Spleen (tissue), 11 donors: ENCODE results near the gene FGR. TPM values are rescaled to one million over a fixed set of nuclear protein-coding genes. Genes with fewer than 3 reads are reported as not detected.

ENCODE experiments used
- DNase-seq: peaks from one replicate; pipeline ENCODE4 v3.0.0-alpha.2; 2020
- H3K27ac ChIP-seq, 8 donors: fragments of 200-600 bp; sonication (generic) in 7 of 8; 1 replicate in 4 of 8; 2 replicates in 4 of 8; pipeline versions ENCODE4 v1.5.0 to v1.8.0; 2016 to 2021; ENCODE audit warnings: inconsistent platforms in 4 of 8, mild to moderate bottlenecking in 4 of 8, moderate library complexity in 1 of 8
- H3K27me3 ChIP-seq, 7 donors: fragments of 200-600 bp; sonication (generic) in 6 of 7; replicated peaks in 1 of 7; 1 replicate in 4 of 7; 2 replicates in 3 of 7; pipeline versions ENCODE4 v1.5.0 to v1.8.0; 2016 to 2021; ENCODE audit warnings: inconsistent platforms in 3 of 7, mild to moderate bottlenecking in 1 of 7
- H3K36me3 ChIP-seq, 6 donors: fragments of 200-600 bp; sonication (generic) in 5 of 6; 1 replicate in 4 of 6; 2 replicates in 2 of 6; pipeline versions ENCODE4 v1.5.0 to v1.8.0; 2016 to 2021; ENCODE audit warnings: inconsistent platforms in 2 of 6
- H3K4me1 ChIP-seq, 6 donors: fragments of 200-600 bp; sonication (generic) in 5 of 6; 1 replicate in 3 of 6; 2 replicates in 3 of 6; pipeline versions ENCODE4 v1.5.0 to v1.8.0; 2016 to 2021; ENCODE audit warnings: inconsistent platforms in 3 of 6
- H3K4me3 ChIP-seq, 8 donors: fragments of 200-600 bp; sonication (generic) in 7 of 8; 1 replicate in 4 of 8; 2 replicates in 4 of 8; pipeline versions ENCODE4 v1.5.0 to v1.8.0; 2016 to 2021; ENCODE audit warnings: inconsistent platforms in 4 of 8, mild to moderate bottlenecking in 4 of 8, moderate library complexity in 2 of 8
- H3K9me3 ChIP-seq, 8 donors: fragments of 200-600 bp; sonication (generic) in 7 of 8; 1 replicate in 4 of 8; 2 replicates in 4 of 8; pipeline versions ENCODE4 v1.5.0 to v1.8.0; 2016 to 2021; ENCODE audit warnings: inconsistent platforms in 4 of 8
- CTCF ChIP-seq, 11 experiments: fragments of 200-600 bp in 7 of 11; fragments of 450-650 bp in 4 of 11; sonication (generic) in 4 of 11; IDR thresholded peaks in 8 of 11; conservative IDR thresholded peaks in 3 of 11; 1 replicate in 7 of 11; 2 replicates in 4 of 11; pipeline versions ENCODE4 v1.4.0 to v1.8.0; 2016 to 2021; ENCODE audit warnings: antibody characterized with exemption in 11 of 11, inconsistent platforms in 4 of 11, mild to moderate bottlenecking in 1 of 11
- POLR2A ChIP-seq, 3 donors: fragments of 450-650 bp; IDR thresholded peaks; one replicate each; pipeline ENCODE4 v1.5.1; 2017; ENCODE audit warnings: antibody characterized with exemption in 3 of 3, mild to moderate bottlenecking in 1 of 3
- POLR2AphosphoS5 ChIP-seq, 3 donors: sonication (generic); formaldehyde crosslinking; IDR thresholded peaks; one replicate each; pipeline ENCODE4 v1.5.1; 2017; ENCODE audit warnings: antibody characterized with exemption in 3 of 3
- WGBS, 5 donors: extraction: QIAGEN DNeasy Blood & Tissue Kit in 3 of 5; methylation state at CpG; one replicate each; pipeline versions ENCODE4 v1.1.5 to v1.1.7; 2013 to 2018; 5-methylcytosine and 5-hydroxymethylcytosine counted together
- intact Hi-C: fragments of 100-400 bp; cut with DNase I; formaldehyde crosslinking; loops from one replicate; pipeline ENCODE4 v1.15.0; 2023; ENCODE audit warnings: low total_unique reads
- polyA plus RNA-seq, 3 donors: library from polyadenylated mRNA; stranded (reverse); fragments of 200-250 nt; gene quantifications; one replicate each; pipeline ENCODE4 v1.2.1, GENCODE V29; 2013
- total RNA-seq, 7 donors: library from RNA; depleted of rRNA in 3 of 7; stranded (reverse); fragments of >200 nt in 3 of 7; fragmentation: NEBNext Ultra II Directional in 4 of 7; extraction: Animal tissue kit (Norgen Biotek cat#: 25700) in 4 of 7; gene quantifications; one replicate each; pipeline versions ENCODE4 v1.1.0 to v1.2.1, GENCODE V29; 2016 to 2021
- donor health status: healthy with polysubstance abuse.
- donor health status: DM: no; HTN: no; CAD: no; lungs with moderate emphysema.
- donor health status: DM: no; HTN: no; CAD: no.
- donor health status: Bipolar disorder and iron deficiency.
- donor health status: healthy.
- donor health status: DM: no; HTN: no; CAD: no.
- donor health status: DM: yes; HTN: yes; CAD: no.

The FGR gene
- total and polyA plus RNA-seq, 10 donors: 44.7 to 249 (median 121) TPM

- TF ChIP-seq CTCF (IDR thresholded peaks at IDR 0.05 in 8 of 11, conservative IDR thresholded peaks at IDR 0.05 in 3 of 11) (peak in 1 of 11 experiments; percentile 6), POLR2AphosphoS5 (IDR thresholded peaks at IDR 0.05) (peak in 2 of 3 donors; percentile 28 to 54), POLR2A (IDR thresholded peaks at IDR 0.05) (no peak)
- peak overlapping the region; percentile 21 to 96 (median 84) for H3K27ac ChIP-seq
- peak; percentile 87 for DNase-seq
- intact Hi-C loops: no loop called here
- no peaks in the 10 kb centered on the region for H3K9me3 ChIP-seq
- peaks cover 51 to 100% (median 84%) of the 10 kb centered on the region in 6 donors for H3K4me1 ChIP-seq
- H3K27me3 ChIP-seq: peaks cover 0 to 15% (median 0%) of the 10 kb centered on the region in 7 donors
- H3K4me3 ChIP-seq: peak overlapping the region; percentile 16 to 69 (median 40)
- H3K36me3 ChIP-seq: no peaks in the 10 kb centered on the region
- 8 to 24% (median 9%) methylated on average over 16 to 44 of the region's 44 CpGs for WGBS, 5 donors
Observed at GRCh38 chr1:27575840-27576331, 59.1 kb downstream of the FGR start.

DNA sequence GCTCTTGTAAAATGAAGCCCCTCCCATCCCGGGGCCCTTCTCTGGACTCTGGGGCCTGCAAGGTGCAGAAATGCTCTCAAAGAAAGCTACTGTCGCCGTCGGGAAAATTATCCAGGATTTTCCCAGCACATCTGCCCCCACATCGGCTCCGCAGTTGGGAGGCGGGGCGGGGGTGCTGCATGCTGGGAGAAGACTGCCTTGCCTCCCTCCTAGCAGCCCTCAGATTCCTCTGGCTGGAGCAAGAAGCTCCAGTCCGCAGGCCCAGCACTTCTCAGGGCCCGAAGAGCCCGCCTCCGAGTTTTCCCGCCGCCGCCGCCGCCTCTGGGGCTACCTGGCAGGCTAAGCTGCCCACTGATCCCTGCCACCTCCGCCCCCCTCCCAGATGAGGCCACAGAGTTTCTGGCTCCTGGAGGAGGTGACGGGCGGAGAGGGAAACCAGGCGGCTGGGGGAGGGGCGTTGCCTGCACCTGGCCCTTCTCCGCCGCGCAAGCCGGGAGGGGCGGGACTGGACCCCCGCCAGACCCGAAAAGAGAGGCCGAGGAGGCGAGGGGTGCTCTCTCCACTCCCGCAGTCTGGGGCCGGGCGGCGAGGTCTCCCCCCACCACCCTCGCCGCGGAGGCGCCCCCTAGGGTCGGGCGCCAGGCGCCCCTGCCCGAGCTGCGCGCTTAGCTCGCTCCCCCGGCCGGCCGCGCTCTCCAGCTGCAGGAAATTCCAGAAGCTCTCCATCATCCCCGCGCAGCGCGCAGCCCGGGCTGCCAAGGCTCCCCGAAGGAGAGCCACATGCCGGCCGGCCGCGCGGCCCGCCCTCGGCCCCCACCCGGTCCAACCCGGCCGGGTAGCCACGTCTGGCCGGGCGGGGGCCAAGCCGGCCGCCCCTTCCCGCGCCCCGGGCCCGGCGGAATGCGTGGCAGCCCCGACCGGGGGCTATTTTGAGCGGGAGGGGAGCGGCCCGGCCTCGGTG lies 59.8 kb downstream of the FGR start:
- intact Hi-C loops: no loop called here
- H3K9me3 ChIP-seq: no peaks in the 10 kb centered on the region
- peak in 1 of 3 donors; percentile 44 for TF ChIP-seq POLR2AphosphoS5 (IDR thresholded peaks at IDR 0.05)
- peak in 1 of 11 experiments; percentile 21 for TF ChIP-seq CTCF (IDR thresholded peaks at IDR 0.05 in 8 of 11, conservative IDR thresholded peaks at IDR 0.05 in 3 of 11)
- TF ChIP-seq POLR2A (IDR thresholded peaks at IDR 0.05): no peak
- H3K27me3 ChIP-seq: peaks cover 0 to 15% (median 0%) of the 10 kb centered on the region in 7 donors
- no peak for DNase-seq
- 16 to 54% (median 21%) methylated on average over 26 to 83 of the region's 83 CpGs for WGBS, 5 donors
- peak overlapping the region; percentile 48 to 96 (median 84) for H3K27ac ChIP-seq
- no peaks in the 10 kb centered on the region for H3K36me3 ChIP-seq
- peak overlapping the region; percentile 16 to 69 (median 40) for H3K4me3 ChIP-seq
- H3K4me1 ChIP-seq: peaks cover 55 to 100% (median 84%) of the 10 kb centered on the region in 6 donors

- intact Hi-C loops: no loop called here
- no peaks in the 10 kb centered on the region for H3K36me3 ChIP-seq
- 49 to 72% (median 60%) methylated on average over 8 of the region's 8 CpGs for WGBS, 5 donors
- peaks cover 55 to 100% (median 87%) of the 10 kb centered on the region in 6 donors for H3K4me1 ChIP-seq
- H3K4me3 ChIP-seq: no peak overlapping the region
- peaks cover 0 to 15% (median 0%) of the 10 kb centered on the region in 7 donors for H3K27me3 ChIP-seq
- no peaks in the 10 kb centered on the region for H3K9me3 ChIP-seq
- DNase-seq: no peak
- TF ChIP-seq POLR2AphosphoS5 (IDR thresholded peaks at IDR 0.05) (peak in 1 of 3 donors; percentile 67), POLR2A (IDR thresholded peaks at IDR 0.05) (no peak), CTCF (IDR thresholded peaks at IDR 0.05 in 8 of 11, conservative IDR thresholded peaks at IDR 0.05 in 3 of 11) (no peak)
- H3K27ac ChIP-seq: peak overlapping the region; percentile 48 to 96 (median 84)
Observed at GRCh38 chr1:27574001-27574781, 60.8 kb downstream of the FGR start.
